Endothelial cell (in vitro differentiated cells): ENCODE measurements around the gene SLC23A3. TPM values are rescaled to one million over a fixed set of nuclear protein-coding genes. Genes with fewer than 3 reads are reported as not detected.

Source experiments
- DNase-seq: peaks from one replicate; pipeline ENCODE4 v3.0.0; 2021; ENCODE audit warnings: low spot score
- H3K27ac Mint-ChIP-seq: one replicate; pipeline ENCODE4 v1.8.0; 2021; ENCODE audit warnings: mixed read lengths, inconsistent platforms; ENCODE audit not compliant: unreplicated experiment
- H3K27me3 Mint-ChIP-seq: one replicate; pipeline ENCODE4 v1.8.0; 2021; ENCODE audit warnings: mild to moderate bottlenecking, moderate library complexity, mixed read lengths, inconsistent platforms; ENCODE audit not compliant: unreplicated experiment
- H3K36me3 Mint-ChIP-seq: one replicate; pipeline ENCODE4 v1.8.0; 2021; ENCODE audit warnings: mild to moderate bottlenecking, low read depth, mixed read lengths, inconsistent platforms; ENCODE audit not compliant: unreplicated experiment
- H3K4me1 Mint-ChIP-seq: one replicate; pipeline ENCODE4 v1.8.0; 2021; ENCODE audit warnings: mild to moderate bottlenecking, mixed read lengths, inconsistent platforms; ENCODE audit not compliant: unreplicated experiment
- H3K4me3 Mint-ChIP-seq: one replicate; pipeline ENCODE4 v1.8.0; 2021; ENCODE audit warnings: mild to moderate bottlenecking, mixed read lengths, inconsistent platforms; ENCODE audit not compliant: unreplicated experiment
- H3K9me3 Mint-ChIP-seq: one replicate; pipeline ENCODE4 v1.8.0; 2021; ENCODE audit warnings: mixed read lengths, inconsistent platforms; ENCODE audit not compliant: unreplicated experiment
- CTCF ChIP-seq: fragments of 200-600 bp; sonication (generic); IDR thresholded peaks from one replicate; pipeline ENCODE4 v1.5.0; 2021; ENCODE audit warnings: antibody characterized with exemption; ENCODE audit not compliant: unreplicated experiment
- total RNA-seq: library from RNA; stranded (reverse); fragmentation: NEBNext Ultra II Directional; extraction: Animal tissue kit (Norgen Biotek cat#: 25700); gene quantifications from one replicate; pipeline ENCODE4 v1.2.1, GENCODE V29; 2021; ENCODE audit not compliant: unreplicated experiment

The SLC23A3 gene
- total RNA-seq, 1 donor from 2014 or later: 1.7 TPM

- H3K4me3 Mint-ChIP-seq: no peak overlapping the region
- no peaks in the 10 kb centered on the region for H3K9me3 Mint-ChIP-seq
- H3K27me3 Mint-ChIP-seq: peaks cover 9% of the 10 kb centered on the region
- TF ChIP-seq CTCF: no peak
- H3K27ac Mint-ChIP-seq: no peak overlapping the region
- peaks cover 17% of the 10 kb centered on the region for H3K4me1 Mint-ChIP-seq
- DNase-seq: no peak
- peaks cover 14% of the 10 kb centered on the region for H3K36me3 Mint-ChIP-seq
These were observed 41.1 kb upstream of the SLC23A3 start for GRCh38 chr2:219210886-219211362.

- TF ChIP-seq CTCF: no peak
- H3K9me3 Mint-ChIP-seq: no peaks in the 10 kb centered on the region
- peaks cover 17% of the 10 kb centered on the region for H3K4me1 Mint-ChIP-seq
- no peak overlapping the region for H3K27ac Mint-ChIP-seq
- peaks cover 14% of the 10 kb centered on the region for H3K36me3 Mint-ChIP-seq
- no peak overlapping the region for H3K4me3 Mint-ChIP-seq
- peaks cover 9% of the 10 kb centered on the region for H3K27me3 Mint-ChIP-seq
- DNase-seq: no peak
These were observed 40.5 kb upstream of the SLC23A3 start for GRCh38 chr2:219210196-219210885.

GRCh38 chr2:219209236-219210195 lies 39.7 kb upstream of the SLC23A3 start:
- no peak for TF ChIP-seq CTCF
- DNase-seq: no peak
- peaks cover 17% of the 10 kb centered on the region for H3K4me1 Mint-ChIP-seq
- H3K36me3 Mint-ChIP-seq: peaks cover 14% of the 10 kb centered on the region
- H3K4me3 Mint-ChIP-seq: no peak overlapping the region
- H3K27me3 Mint-ChIP-seq: peaks cover 9% of the 10 kb centered on the region
- no peak overlapping the region for H3K27ac Mint-ChIP-seq
- no peaks in the 10 kb centered on the region for H3K9me3 Mint-ChIP-seq

- H3K36me3 Mint-ChIP-seq: peaks cover 14% of the 10 kb centered on the region
- DNase-seq: no peak
- peak overlapping the region; percentile 39 for H3K4me3 Mint-ChIP-seq
- H3K9me3 Mint-ChIP-seq: no peaks in the 10 kb centered on the region
- no peak overlapping the region for H3K27ac Mint-ChIP-seq
- no peak for TF ChIP-seq CTCF
- H3K4me1 Mint-ChIP-seq: peaks cover 17% of the 10 kb centered on the region
- peaks cover 8% of the 10 kb centered on the region for H3K27me3 Mint-ChIP-seq
These were observed 38.3 kb upstream of the SLC23A3 start for GRCh38 chr2:219207884-219208740.
